Vagina (tissue), 2 donors: ENCODE data around the gene NOS3. TPM values are rescaled to one million over a fixed set of nuclear protein-coding genes. Genes with fewer than 3 reads are reported as not detected.

ENCODE experiments used
- DNase-seq, 2 donors: peaks; one replicate each; pipeline ENCODE4 v3.0.0-alpha.2; 2017; ENCODE audit errors: extremely low spot score in 2 of 2
- H3K27ac ChIP-seq: fragments of 200-600 bp; sonication (generic); one replicate; pipeline ENCODE4 v1.5.1; 2019
- H3K27me3 ChIP-seq: fragments of 200-600 bp; sonication (generic); one replicate; pipeline ENCODE4 v1.5.1; 2019
- H3K36me3 ChIP-seq, 2 donors: fragments of 200-600 bp; sonication (generic); one replicate each; pipeline ENCODE4 v1.5.1; 2017 to 2019
- H3K4me1 ChIP-seq: fragments of 200-600 bp; sonication (generic); one replicate; pipeline ENCODE4 v1.5.1; 2019
- H3K4me3 ChIP-seq, 2 donors: fragments of 200-600 bp; sonication (generic); 1 replicate in 1 of 2; 2 replicates in 1 of 2; pipeline ENCODE4 v1.5.1; 2016 to 2019
- H3K9me3 ChIP-seq: fragments of 200-600 bp; sonication (generic); one replicate; pipeline ENCODE4 v1.5.1; 2019
- CTCF ChIP-seq, 3 experiments: fragments of 450-650 bp in 2 of 3; fragments of 200-600 bp in 1 of 3; sonication (generic) in 1 of 3; IDR thresholded peaks; one replicate each; pipeline ENCODE4 v1.5.1; 2017 to 2019; ENCODE audit warnings: antibody characterized with exemption in 3 of 3, mild to moderate bottlenecking in 2 of 3, moderate library complexity in 2 of 3
- POLR2A ChIP-seq, 2 donors: fragments of 450-650 bp; IDR thresholded peaks; one replicate each; pipeline ENCODE4 v1.6.1; 2017; ENCODE audit warnings: antibody characterized with exemption in 2 of 2, mild to moderate bottlenecking in 2 of 2, moderate library complexity in 2 of 2
- POLR2AphosphoS5 ChIP-seq, 2 donors: sonication (generic); formaldehyde crosslinking; IDR thresholded peaks; one replicate each; pipeline ENCODE4 v1.9.0; 2017; ENCODE audit warnings: antibody characterized with exemption in 2 of 2, mild to moderate bottlenecking in 2 of 2, low read depth in 1 of 2; ENCODE audit not compliant: insufficient read depth in 1 of 2
- intact Hi-C: fragments of 100-400 bp; cut with DNase I; formaldehyde crosslinking; loops from one replicate; pipeline ENCODE4 v1.15.1; 2023
- total RNA-seq: library from RNA; depleted of rRNA; stranded (reverse); fragments of >200 nt; gene quantifications from one replicate; pipeline ENCODE4 v1.2.3, GENCODE V29; 2016

The NOS3 gene
- total RNA-seq, 1 donor from 2014 or later: 22.8 TPM

- no peak for TF ChIP-seq CTCF (IDR thresholded peaks at IDR 0.05)
- no peak for TF ChIP-seq POLR2A (IDR thresholded peaks at IDR 0.05)
- TF ChIP-seq POLR2AphosphoS5 (IDR thresholded peaks at IDR 0.05; ENCODE audit: insufficient read depth in 1 of 2, low read depth in 1 of 2): no peak
- Histone ChIP-seq H3K27me3 (no peaks in the 10 kb centered on the region), H3K36me3 (no peaks in the 10 kb centered on the region), H3K4me3 (no peak overlapping the region), H3K4me1 (peaks cover 25% of the 10 kb centered on the region), H3K9me3 (no peaks in the 10 kb centered on the region), H3K27ac (no peak overlapping the region)
- no peak for DNase-seq
- intact Hi-C loops: no loop called here
Observed at GRCh38 chr7:151005566-151005965, 14.7 kb downstream of the NOS3 start.

- Histone ChIP-seq H3K4me1 (peaks cover 27% of the 10 kb centered on the region), H3K27me3 (no peaks in the 10 kb centered on the region), H3K4me3 (no peak overlapping the region), H3K36me3 (no peaks in the 10 kb centered on the region), H3K9me3 (no peaks in the 10 kb centered on the region), H3K27ac (no peak overlapping the region)
- DNase-seq: no peak
- intact Hi-C loops: no loop called here
- TF ChIP-seq POLR2A (IDR thresholded peaks at IDR 0.05): no peak
- no peak for TF ChIP-seq POLR2AphosphoS5 (IDR thresholded peaks at IDR 0.05; ENCODE audit: insufficient read depth in 1 of 2, low read depth in 1 of 2)
- TF ChIP-seq CTCF (IDR thresholded peaks at IDR 0.05): no peak
Observed at GRCh38 chr7:151006590-151007300, 15.9 kb downstream of the NOS3 start.

- no peak for DNase-seq
- Histone ChIP-seq H3K9me3 (no peaks in the 10 kb centered on the region), H3K4me3 (no peak overlapping the region), H3K36me3 (no peaks in the 10 kb centered on the region), H3K27me3 (no peaks in the 10 kb centered on the region), H3K4me1 (peaks cover 29% of the 10 kb centered on the region), H3K27ac (no peak overlapping the region)
- TF ChIP-seq POLR2A (IDR thresholded peaks at IDR 0.05) (no peak), CTCF (IDR thresholded peaks at IDR 0.05) (no peak), POLR2AphosphoS5 (IDR thresholded peaks at IDR 0.05; ENCODE audit: insufficient read depth in 1 of 2, low read depth in 1 of 2) (no peak)
- intact Hi-C loops: no loop called here
Observed at GRCh38 chr7:151007469-151007898, 16.7 kb downstream of the NOS3 start.

- H3K27me3 ChIP-seq: no peaks in the 10 kb centered on the region
- intact Hi-C loops: no loop called here
- no peak for DNase-seq
- H3K4me1 ChIP-seq: peaks cover 36% of the 10 kb centered on the region
- H3K27ac ChIP-seq: no peak overlapping the region
- H3K4me3 ChIP-seq: no peak overlapping the region
- no peaks in the 10 kb centered on the region for H3K9me3 ChIP-seq
- no peak for TF ChIP-seq POLR2AphosphoS5 (IDR thresholded peaks at IDR 0.05; ENCODE audit: insufficient read depth in 1 of 2, low read depth in 1 of 2)
- no peak for TF ChIP-seq CTCF (IDR thresholded peaks at IDR 0.05)
- TF ChIP-seq POLR2A (IDR thresholded peaks at IDR 0.05): no peak
- H3K36me3 ChIP-seq: no peaks in the 10 kb centered on the region
Observed at GRCh38 chr7:151008143-151008510, 17.3 kb downstream of the NOS3 start.

GRCh38 chr7:151008511-151009323, 17.9 kb downstream of the NOS3 start:
- Histone ChIP-seq H3K27ac (no peak overlapping the region), H3K4me3 (no peak overlapping the region), H3K9me3 (no peaks in the 10 kb centered on the region), H3K4me1 (peaks cover 42% of the 10 kb centered on the region), H3K27me3 (no peaks in the 10 kb centered on the region), H3K36me3 (no peaks in the 10 kb centered on the region)
- intact Hi-C loops: no loop called here
- DNase-seq: no peak
- TF ChIP-seq CTCF (IDR thresholded peaks at IDR 0.05) (peak; percentile 30 to 35 (median 32)), POLR2A (IDR thresholded peaks at IDR 0.05) (no peak), POLR2AphosphoS5 (IDR thresholded peaks at IDR 0.05; ENCODE audit: insufficient read depth in 1 of 2, low read depth in 1 of 2) (peak in 1 of 2 donors; percentile 17)
